Measurements from ENCODE around the gene SOD1.

- TF ChIP-seq ZNF274 (IDR thresholded peaks at IDR 0.05; ENCODE audit: low read length) = no peak
- TF ChIP-seq ZNF274 (tag by site-specific recombination; IDR thresholded peaks at IDR 0.05; ENCODE audit: borderline replicate concordance) = no peak
- TF ChIP-seq CTCF (tag by site-specific recombination; IDR thresholded peaks at IDR 0.05) = no peak
- TF ChIP-seq KLF9 (tag by site-specific recombination; IDR thresholded peaks at IDR 0.05; ENCODE audit: low read depth) = no peak
- TF ChIP-seq ZNF416 (tag by site-specific recombination; IDR thresholded peaks at IDR 0.05) = no peak
- TF ChIP-seq ZNF670 (tag by site-specific recombination; IDR thresholded peaks at IDR 0.05; ENCODE audit: low read depth) = no peak
- TF ChIP-seq ZNF776 (tag by site-specific recombination; IDR thresholded peaks at IDR 0.05; ENCODE audit: borderline replicate concordance) = no peak
- no peak for TF ChIP-seq ZNF24 (tag by site-specific recombination; IDR thresholded peaks at IDR 0.05)
- TF ChIP-seq REST (tag by site-specific recombination; IDR thresholded peaks at IDR 0.05) = no peak
- no peak for TF ChIP-seq ZBTB10 (tag by site-specific recombination; IDR thresholded peaks at IDR 0.05)
- TF ChIP-seq ZNF707 (tag by site-specific recombination; IDR thresholded peaks at IDR 0.05) = no peak
- TF ChIP-seq YY1 (tag by site-specific recombination; IDR thresholded peaks at IDR 0.05) = no peak
- TF ChIP-seq ZNF571 (tag by site-specific recombination; IDR thresholded peaks at IDR 0.05) = no peak
- TF ChIP-seq ZNF488 (tag by site-specific recombination; IDR thresholded peaks at IDR 0.05) = no peak
Observed at GRCh38 chr21:31700040-31700439, 40.5 kb downstream of the SOD1 start.

Measured in HEK293 (cell line).